ENCODE data around the gene CLEC5A.
"Not testable (repeated sequence)": the region's sequence is repeated elsewhere in the genome, so short reads cannot be mapped to it uniquely, and the experiment has no call there.

The CLEC5A gene

GRCh38 chr7:141945356-141945755, 1.4 kb downstream of the CLEC5A start:
- no peak for DNase-seq

- DNase-seq = no peak
Observed at GRCh38 chr7:141944811-141945210, 2.0 kb downstream of the CLEC5A start.

- no peak for DNase-seq
Observed at GRCh38 chr7:141943846-141944245, 2.9 kb downstream of the CLEC5A start.

- DNase-seq = no peak
Observed at GRCh38 chr7:141941075-141941474, 5.7 kb downstream of the CLEC5A start.

GRCh38 chr7:141930211-141930610, 16.6 kb downstream of the CLEC5A start:
- DNase-seq = no peak

GRCh38 chr7:141928845-141929195, 18.0 kb downstream of the CLEC5A start:
- DNase-seq = no peak

- no peak for DNase-seq
Observed at GRCh38 chr7:141928146-141928844, 18.5 kb downstream of the CLEC5A start.

GRCh38 chr7:141920281-141920680, 26.5 kb downstream of the CLEC5A start:
- no peak for DNase-seq

GRCh38 chr7:141916099-141916498, 30.7 kb downstream of the CLEC5A start, which contains the start of gene OR9A4:
TSS of gene OR9A4 (plus strand) at chr7:141916399. CDS start at chr7:141918876, 2,477 bp downstream.
- DNase-seq = no peak

GRCh38 chr7:141915565-141915964, 31.2 kb downstream of the CLEC5A start:
- no peak for DNase-seq

GRCh38 chr7:141911391-141911790, 35.4 kb downstream of the CLEC5A start:
- DNase-seq = no peak

GRCh38 chr7:141906285-141906684, 40.5 kb downstream of the CLEC5A start:
- no peak for DNase-seq

- not testable (repeated sequence) for DNase-seq
Observed at GRCh38 chr7:141899366-141899765, 47.4 kb downstream of the CLEC5A start.

GRCh38 chr7:141891336-141891735, 55.4 kb downstream of the CLEC5A start:
- DNase-seq = no peak

- DNase-seq = no peak
Observed at GRCh38 chr7:141889321-141889720, 57.5 kb downstream of the CLEC5A start.

- no peak for DNase-seq
Observed at GRCh38 chr7:141884539-141885225, 62.1 kb downstream of the CLEC5A start.

GRCh38 chr7:141880960-141881359, 65.8 kb downstream of the CLEC5A start:
- no peak for DNase-seq

- DNase-seq = no peak
Observed at GRCh38 chr7:141877365-141877764, 69.4 kb downstream of the CLEC5A start.
